Activated T-cell treated with anti-CD3 and anti-CD28 coated beads for 4 hours (primary cell): ENCODE data around the gene HOXA4.

Experiments used
- DNase-seq: peaks from one replicate; pipeline ENCODE4 v3.0.0-alpha.2; 2020

Gene HOXA4

GRCh38 chr7:27156916-27157701, 26.6 kb upstream of the HOXA4 start:
- DNase-seq: no peak

GRCh38 chr7:27156508-27156898, 25.9 kb upstream of the HOXA4 start, which contains the start of gene HOXA7:
Gene HOXA7, minus strand, starts transcription at chr7:27156675. Its CDS starts 130 bp downstream, at chr7:27156545.
- DNase-seq: no peak

DNA sequence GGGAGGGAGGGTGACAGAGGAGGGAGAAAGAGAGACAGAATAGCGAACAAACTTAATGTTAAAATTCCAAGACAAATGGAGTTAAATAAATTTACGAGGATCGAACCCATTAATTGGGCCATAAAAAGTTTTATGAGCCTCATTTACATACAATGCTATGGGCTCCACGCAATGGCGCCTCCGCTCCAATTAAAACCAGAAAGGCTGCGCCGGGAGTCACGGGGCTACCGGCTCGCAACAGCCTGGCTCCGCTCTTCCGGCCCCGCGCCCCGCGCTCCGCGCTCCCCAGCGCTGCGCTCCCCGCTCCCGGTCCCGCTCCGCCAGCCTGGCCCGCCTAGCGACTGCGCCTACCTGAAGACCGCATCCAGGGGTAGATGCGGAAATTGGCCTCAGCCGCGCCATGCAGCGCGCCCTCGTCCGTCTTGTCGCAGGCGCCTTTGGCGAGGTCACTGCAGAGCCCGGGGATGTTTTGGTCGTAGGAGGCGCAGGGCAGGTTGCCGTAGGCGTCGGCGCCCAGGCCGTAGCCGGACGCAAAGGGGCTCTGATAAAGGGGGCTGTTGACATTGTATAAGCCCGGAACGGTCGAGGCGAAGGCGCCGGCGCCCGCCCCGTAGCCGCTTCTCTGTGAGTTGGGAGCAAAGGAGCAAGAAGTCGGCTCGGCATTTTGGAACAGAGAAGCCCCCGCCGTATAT, 25.4 kb upstream of the HOXA4 start:
- DNase-seq: no peak

GRCh38 chr7:27154901-27155815, 24.6 kb upstream of the HOXA4 start:
- peak; percentile 47 for DNase-seq

DNA sequence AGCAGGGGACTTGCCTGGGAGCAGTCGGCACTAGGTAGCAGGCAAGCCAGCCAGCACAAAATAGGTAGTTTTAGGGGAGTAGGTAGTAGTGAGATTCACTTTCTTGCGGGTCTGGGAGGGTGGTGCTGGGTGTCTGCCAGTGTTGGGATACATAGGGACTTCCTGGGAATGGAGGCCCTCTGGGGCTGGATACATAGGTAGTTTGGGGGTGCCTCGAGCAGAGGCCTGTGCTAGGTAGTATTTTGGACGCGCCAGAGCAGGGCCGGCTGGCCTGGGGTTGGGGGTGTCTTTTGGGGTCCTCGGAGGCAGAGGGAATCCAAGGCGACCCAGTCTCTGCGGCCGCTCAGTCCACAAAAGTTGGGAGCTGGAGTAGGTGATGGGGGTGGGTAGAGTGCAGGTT, 23.8 kb upstream of the HOXA4 start:
- DNase-seq: no peak

DNA sequence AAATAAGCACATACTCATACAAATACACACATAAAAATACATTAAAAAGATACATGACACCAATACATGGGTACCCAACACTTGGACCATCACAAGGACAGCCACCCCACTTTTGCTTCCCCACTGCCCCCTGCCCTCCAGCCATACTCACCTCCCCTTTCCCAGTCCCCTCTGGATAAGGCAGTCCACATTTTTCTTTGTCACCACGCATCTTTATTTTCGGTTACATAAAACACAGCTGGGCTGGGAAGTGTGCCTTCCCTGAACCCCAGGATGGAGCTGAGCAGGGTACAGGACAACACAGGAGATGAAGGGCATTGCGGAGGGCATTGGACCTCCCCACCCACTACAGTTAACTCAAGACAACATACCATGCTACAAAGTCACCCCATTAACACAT, 23.0 kb upstream of the HOXA4 start:
- DNase-seq: no peak

DNA sequence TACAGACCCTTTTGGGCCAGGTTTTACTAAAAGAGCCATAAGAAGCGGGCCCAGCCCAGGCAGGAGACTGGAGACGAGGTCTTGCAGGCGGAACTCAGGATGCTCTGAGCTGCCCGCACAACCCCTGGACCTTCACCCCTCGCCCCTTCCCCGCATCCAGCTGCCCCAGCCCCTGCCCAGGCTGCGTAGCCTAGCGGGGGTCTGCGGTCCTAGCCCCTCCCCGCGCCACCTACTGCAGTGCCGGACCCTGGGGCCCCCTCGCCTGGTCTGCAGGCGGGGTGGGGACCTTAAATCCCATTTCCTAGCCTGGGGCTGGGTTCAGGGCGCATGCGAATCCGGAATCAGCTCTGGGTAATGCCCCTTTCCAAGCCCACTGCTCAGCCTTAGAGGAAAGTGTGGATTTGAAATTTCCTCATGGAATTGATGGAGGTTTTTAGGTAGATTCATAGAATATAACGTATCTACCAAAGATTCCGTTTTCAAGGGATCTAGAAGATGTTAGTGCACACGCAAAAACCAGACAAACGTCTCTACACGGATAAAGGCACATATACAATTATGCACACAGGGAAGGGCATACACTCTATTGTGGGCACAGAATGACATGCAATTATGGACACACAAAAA, 22.4 kb upstream of the HOXA4 start:
- DNase-seq: no peak

DNA sequence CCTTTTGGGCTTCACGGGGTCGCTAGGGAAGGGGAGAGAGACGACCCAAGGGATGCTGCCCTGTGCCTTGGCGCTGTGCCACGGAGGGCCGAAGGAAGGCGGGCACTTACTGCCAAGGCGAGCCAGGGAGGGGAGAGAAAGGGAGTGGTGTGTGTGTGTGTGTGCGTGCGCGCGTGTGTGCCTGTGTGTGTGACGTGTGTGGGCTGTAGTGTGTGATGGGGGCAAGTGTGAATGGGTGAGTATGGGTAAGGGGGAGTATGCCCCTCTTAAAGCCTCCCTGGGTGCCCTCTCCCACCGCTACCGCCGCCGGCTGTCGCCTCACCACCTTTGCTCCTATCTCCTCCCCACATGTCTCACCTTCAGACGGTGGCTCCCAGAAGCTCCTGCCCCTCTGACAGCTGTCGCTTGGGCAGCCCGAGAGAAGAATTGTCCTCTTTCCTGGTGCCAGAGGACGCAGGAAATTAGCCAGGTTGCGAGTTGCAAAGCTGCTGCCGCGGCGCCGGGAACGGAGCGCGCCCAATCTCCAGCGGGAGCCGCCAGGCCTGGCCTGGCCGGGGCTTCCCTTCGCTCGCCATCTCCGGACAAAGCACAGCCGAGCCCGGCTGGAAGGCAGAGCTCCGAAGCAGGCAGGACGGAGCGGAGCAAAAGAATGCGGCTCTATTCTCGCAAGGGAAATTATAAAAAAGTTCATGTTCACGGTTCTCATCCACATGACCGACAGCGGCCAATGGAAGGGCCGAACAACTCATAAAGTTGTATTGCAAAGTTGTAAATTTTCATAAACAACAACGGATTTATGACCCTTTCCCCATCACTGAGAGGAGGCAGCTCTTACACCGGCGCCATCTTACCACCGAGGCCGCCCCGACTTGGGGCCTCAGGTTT, 21.6 kb upstream of the HOXA4 start, which contains the start of gene HOXA3:
HOXA3 (minus strand) TSS at position 653 of the 885 bp plus-strand sequence. CDS start 41,943 bp downstream, outside the sequence.
- no peak for DNase-seq

DNA sequence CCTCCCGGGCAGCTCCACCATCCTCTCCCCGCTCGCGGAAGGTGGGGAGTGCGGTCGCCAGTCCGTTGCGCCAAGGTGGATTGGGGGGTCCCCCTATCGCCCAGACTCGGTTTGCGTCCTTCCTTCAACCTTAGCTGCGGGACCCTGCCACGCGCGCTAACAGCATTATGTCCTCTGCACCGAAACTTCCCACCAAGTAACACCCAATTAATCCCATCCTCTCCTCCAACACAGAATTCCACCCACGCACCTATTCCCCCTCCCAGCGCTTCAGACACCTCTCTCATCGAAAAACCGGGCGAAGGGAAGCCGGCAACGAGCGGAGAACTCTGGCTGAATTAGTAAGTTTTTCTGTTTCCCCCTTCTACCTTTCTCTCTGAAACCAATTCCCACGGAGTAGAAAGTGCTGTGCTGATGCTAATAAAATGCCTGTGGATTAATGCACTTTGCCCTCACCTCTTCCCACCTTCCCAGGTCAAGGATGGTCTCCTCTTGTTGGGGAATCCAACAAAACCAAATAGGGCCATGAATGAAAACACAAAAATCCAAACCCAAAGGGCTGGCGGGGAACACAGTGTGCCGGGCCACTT, 20.9 kb upstream of the HOXA4 start:
- no peak for DNase-seq

DNA sequence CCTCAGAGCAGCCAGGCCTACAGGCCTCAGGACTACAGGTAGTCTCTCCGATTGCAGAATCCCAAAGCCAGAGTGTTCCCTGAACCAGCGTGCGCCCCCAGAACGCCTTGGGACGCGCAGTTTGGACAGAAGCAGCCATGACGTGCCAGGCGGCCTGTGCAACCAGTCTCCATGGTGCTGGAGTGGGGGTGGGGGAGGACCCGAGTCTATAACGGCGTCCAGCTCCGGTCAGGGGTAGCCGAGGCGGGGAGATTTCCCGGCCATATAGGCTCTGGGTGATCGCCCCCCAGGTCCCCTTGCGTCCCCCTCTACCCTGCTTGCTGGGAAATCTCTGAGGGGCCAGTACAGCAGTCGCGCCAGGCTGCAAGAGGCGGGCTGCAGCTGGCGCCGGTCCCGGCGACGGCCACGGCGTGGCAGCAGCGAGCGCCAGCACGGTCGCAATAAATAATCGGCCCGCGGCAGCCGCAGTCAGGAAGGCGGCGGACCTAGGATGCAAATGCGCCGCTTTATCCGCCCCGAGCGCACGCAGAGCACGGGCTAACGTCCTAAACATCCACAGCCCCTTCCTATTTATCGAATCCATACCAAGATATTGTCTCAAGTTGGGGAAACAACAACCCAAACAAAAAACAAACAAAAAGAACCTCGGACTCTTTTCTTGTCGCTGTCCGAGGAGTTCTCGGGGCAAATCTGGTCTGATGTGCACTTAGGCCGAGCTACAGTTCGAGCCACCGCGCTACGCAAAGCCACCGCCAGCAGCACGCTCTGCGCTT, 20.2 kb upstream of the HOXA4 start:
- DNase-seq: no peak

GRCh38 chr7:27149842-27150567, 19.4 kb upstream of the HOXA4 start:
- no peak for DNase-seq

DNA sequence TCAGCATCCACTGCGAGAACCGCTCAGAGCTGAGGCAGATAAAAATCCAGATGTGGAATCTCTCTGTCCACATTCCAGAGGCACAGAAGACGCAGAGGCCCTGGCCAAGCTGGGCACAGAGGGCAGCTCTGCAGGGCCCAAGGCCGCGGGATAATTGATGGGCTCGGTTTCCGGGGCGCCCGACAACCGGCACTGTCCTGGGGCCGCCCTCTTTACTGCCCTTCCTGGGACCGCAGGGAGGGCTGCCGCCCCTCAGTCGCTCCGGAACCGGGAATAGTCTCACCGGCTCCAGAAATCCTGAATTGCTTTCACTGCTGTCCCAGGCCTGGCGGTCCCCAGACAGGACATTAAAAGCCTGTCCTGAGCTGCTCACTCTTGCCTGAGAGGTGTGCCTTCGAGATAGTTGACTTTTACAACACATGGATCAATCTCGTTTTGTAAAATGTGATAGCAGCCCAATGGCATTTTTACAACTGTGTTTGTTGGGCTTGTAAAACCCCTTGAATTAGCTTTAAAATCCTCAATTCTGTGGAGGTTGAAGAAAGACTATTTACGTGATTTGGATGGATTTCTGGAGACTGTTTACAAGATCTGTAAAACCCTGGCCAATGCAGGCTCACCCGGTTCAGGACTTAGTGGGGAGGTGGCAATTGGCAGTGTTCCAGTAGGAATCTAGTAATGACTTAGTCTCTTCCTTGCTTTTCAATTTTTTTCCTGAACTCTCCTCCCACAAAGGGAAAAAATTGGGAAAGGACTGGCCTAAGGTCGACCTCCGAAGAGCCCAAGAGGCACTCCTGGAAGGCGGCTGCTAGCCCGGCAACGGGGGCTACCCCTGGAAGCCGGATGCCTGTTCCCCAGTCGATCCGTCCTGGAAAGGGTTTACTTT, 18.4 kb upstream of the HOXA4 start:
- DNase-seq: no peak

DNA sequence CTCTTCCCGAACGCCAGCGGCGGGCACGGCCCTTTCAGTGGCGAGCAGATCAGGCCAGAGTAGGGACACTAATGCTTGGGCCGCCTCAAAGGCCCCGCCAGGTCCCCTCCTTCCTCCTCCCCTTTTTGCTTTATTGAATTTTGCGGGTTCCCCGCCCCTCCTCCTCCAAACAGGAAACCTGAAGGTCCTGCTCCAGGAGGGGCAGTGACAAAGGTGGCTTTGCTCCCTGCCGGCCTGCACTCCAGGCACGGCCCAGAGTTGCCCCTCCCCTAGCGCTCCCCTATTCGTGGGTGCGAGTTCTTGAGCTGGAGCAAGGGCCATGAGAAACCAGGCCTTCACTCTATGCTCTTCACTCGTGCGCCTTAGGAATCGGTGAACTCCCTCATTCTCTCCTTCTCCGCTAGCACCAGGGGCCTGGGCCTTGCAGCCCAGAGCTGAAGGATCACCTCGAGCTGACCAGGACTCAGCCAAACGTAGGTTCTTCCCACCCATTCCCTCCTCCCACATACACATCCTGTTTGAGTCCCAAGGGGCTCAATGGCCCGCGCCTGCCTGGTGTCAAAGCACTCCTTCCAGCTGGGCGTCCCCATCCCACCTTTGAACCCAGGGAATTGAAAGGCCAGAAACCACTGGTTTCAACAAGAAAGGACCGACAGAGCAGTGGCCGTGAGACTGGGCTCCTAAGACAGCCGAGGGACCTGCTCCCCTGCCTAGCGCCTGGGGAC, 17.6 kb upstream of the HOXA4 start:
- no peak for DNase-seq

DNA sequence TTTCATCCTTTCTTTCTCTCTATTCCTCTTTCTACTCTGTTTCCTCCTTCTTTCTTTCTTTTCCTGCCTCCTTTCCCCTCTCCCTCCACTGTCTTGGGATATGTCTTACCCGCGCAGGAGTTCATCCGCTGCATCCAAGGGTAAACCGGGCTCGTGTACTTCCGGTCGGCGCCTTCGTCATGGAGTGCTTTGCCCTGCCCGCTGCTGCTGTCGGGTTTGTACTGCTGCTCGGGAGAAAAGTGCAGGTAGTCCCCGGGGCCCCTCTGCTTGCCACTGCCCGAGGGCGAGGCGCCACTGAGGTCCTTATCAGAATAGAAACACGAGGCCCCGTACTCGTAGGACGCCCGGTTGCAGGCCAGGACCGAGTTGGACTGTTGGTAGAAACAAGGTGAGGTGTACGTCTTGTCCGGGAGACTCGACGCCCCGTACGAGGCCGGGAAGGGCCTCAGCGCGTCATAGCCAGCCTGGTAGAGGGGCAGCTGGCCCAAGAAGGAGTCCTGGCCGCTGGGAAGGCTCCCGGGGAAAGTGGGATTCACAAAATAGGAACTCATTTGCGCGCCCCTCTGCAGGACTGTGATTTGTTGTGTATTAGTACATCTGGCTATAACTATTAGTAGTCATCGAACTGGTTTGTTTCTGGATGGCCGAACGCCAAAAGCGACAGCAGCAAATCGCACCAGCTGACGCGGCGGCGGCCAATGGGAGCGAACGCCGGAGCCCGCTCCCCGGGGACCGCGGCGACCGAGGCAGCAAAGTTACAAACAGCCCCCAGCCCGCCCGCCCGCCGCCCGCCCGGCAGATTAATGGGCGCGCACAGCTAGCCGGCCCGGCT, 16.9 kb upstream of the HOXA4 start, which contains the start of gene HOXA6:
HOXA6 (minus strand) TSS at position 576 of the 832 bp plus-strand sequence; CDS start at position 551, 25 bp downstream.
- DNase-seq: no peak

- no peak for DNase-seq
Observed at GRCh38 chr7:27146491-27147198, 16.1 kb upstream of the HOXA4 start.

GRCh38 chr7:27145914-27146412, 15.4 kb upstream of the HOXA4 start:
- no peak for DNase-seq
